Thoracic aorta (tissue), 2 donors: ENCODE results near the gene LRRC4. TPM values are rescaled to one million over a fixed set of nuclear protein-coding genes. Genes with fewer than 3 reads are reported as not detected.

Experiments
- ATAC-seq: fragments of 150-250 bp; one replicate; pipeline ENCODE4 v1.8.0; 2017; ENCODE audit warnings: low read depth; ENCODE audit not compliant: insufficient number of reproducible peaks, low FRiP score
- DNase-seq: peaks from one replicate; pipeline ENCODE4 v3.0.0-alpha.2; 2020; ENCODE audit warnings: low spot score
- H3K27ac ChIP-seq, 2 donors: fragments of 200-600 bp; sonication (generic); 1 replicate in 1 of 2; 2 replicates in 1 of 2; pipeline ENCODE4 v1.5.1; 2016; ENCODE audit warnings: mild to moderate bottlenecking in 2 of 2, moderate library complexity in 2 of 2
- H3K27me3 ChIP-seq: fragments of 200-600 bp; sonication (generic); replicated peaks from 2 replicates; pipeline ENCODE4 v1.6.0; 2016; ENCODE audit warnings: mild to moderate bottlenecking; ENCODE audit not compliant: insufficient read depth
- H3K36me3 ChIP-seq: fragments of 200-600 bp; sonication (generic); one replicate; pipeline ENCODE4 v1.5.1; 2016
- H3K4me1 ChIP-seq, 2 donors: fragments of 200-600 bp; sonication (generic); 1 replicate in 1 of 2; 2 replicates in 1 of 2; pipeline versions ENCODE4 v1.5.1 to v1.6.0; 2016; ENCODE audit warnings: low read depth in 2 of 2, mild to moderate bottlenecking in 1 of 2; ENCODE audit not compliant: control insufficient read depth in 1 of 2
- H3K4me3 ChIP-seq: fragments of 200-600 bp; sonication (generic); 2 replicates; pipeline ENCODE4 v1.5.1; 2016; ENCODE audit warnings: mild to moderate bottlenecking
- H3K9me3 ChIP-seq: fragments of 200-600 bp; sonication (generic); 2 replicates; pipeline ENCODE4 v1.5.1; 2016
- CTCF ChIP-seq: fragments of 200-600 bp; sonication (generic); IDR thresholded peaks from one replicate; pipeline ENCODE4 v1.5.1; 2019; ENCODE audit warnings: antibody characterized with exemption
- total RNA-seq, 2 donors: library from RNA; depleted of rRNA; stranded (reverse); fragments of >200 nt; gene quantifications; one replicate each; pipeline versions ENCODE4 v1.1.0 to v1.2.3, GENCODE V29; 2016

LRRC4 gene
- total RNA-seq, 2 donors from 2014 or later = 0.85 to 2.2 TPM

GRCh38 chr7:128017460-128017859, 13.8 kb downstream of the LRRC4 start:
- Histone ChIP-seq H3K4me3 (no peak overlapping the region), H3K9me3 (no peaks in the 10 kb centered on the region), H3K36me3 (peaks cover 11% of the 10 kb centered on the region), H3K4me1 (no peaks in the 10 kb centered on the region), H3K27ac (no peak overlapping the region), H3K27me3 (no peaks in the 10 kb centered on the region)
- TF ChIP-seq CTCF = no peak
- ATAC-seq (no peak), DNase-seq (no peak)

- Histone ChIP-seq H3K4me3 (no peak overlapping the region), H3K9me3 (no peaks in the 10 kb centered on the region), H3K27me3 (no peaks in the 10 kb centered on the region), H3K36me3 (no peaks in the 10 kb centered on the region), H3K27ac (no peak overlapping the region), H3K4me1 (peaks cover 0 to 9% of the 10 kb centered on the region in 2 donors)
- ATAC-seq = no peak
- no peak for DNase-seq
- no peak for TF ChIP-seq CTCF
These were observed 16.4 kb downstream of the LRRC4 start for GRCh38 chr7:128014811-128015210.

DNA sequence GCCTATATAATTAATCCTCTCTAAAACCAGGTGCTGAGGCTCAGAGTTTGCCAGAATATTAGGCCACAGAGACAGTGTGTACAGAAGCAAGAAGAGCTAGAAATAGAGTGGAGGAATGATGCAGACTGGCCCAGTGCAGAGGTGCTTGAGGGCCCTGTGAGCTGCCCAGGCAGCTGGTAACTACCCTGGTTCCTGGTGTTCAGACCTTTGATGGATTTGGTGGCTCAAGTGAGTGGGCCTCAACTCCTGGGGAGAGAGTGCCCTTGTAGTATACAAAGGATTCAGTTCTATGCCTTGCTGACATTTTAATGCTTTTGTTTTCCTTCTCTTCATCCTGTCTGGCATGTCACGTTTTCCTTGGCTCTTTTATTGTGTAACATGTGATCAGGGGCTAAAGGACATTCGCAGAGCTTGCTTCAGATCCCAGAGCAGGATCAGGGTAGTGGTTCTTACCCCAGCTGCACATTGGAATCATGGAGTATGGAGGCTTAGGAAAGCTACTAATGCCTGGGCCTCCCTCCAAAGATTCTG, 20.0 kb downstream of the LRRC4 start:
- H3K36me3 ChIP-seq = no peaks in the 10 kb centered on the region
- no peak overlapping the region for H3K27ac ChIP-seq
- TF ChIP-seq CTCF = no peak
- H3K9me3 ChIP-seq = no peaks in the 10 kb centered on the region
- DNase-seq (no peak), ATAC-seq (no peak)
- H3K4me1 ChIP-seq = peaks cover 0 to 9% of the 10 kb centered on the region in 2 donors
- no peak overlapping the region for H3K4me3 ChIP-seq
- H3K27me3 ChIP-seq = no peaks in the 10 kb centered on the region

DNA sequence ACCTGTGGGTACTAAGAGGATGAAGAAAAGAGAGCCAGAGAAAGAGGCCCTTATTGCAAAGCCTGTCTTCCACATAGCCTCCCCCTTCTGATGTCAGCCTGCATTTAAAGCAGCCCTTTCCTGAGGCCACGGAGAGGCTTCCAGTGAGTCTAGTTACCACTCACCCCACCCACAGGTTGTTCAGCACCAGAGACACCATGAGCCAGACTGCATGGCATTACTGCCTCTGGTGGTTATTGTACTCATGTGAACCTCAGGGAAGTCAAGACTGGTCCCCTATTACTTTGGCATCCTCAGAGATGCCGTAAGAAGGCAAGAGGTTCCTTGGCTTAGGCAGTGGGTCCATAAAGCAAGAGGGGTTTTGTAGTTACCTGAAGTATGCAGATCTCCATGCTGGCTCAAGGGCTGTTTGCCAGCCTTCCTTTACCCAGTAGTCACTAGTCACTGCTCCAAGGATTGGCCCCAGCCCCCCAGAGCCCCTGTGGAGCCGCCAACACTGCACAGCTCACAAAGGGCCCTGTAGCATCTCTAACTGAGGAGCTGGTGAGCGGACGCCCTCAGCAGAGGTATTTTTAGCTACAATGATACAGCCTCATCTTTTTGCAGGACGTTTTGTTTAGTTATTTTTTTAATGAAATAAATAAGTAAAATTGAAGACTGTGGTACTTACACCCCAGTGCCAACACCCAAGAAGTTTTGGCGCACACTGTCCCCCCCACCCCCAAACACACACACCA, 20.7 kb downstream of the LRRC4 start:
- peaks cover 0 to 9% of the 10 kb centered on the region in 2 donors for H3K4me1 ChIP-seq
- no peaks in the 10 kb centered on the region for H3K9me3 ChIP-seq
- no peaks in the 10 kb centered on the region for H3K36me3 ChIP-seq
- TF ChIP-seq CTCF = no peak
- no peak overlapping the region for H3K27ac ChIP-seq
- no peak overlapping the region for H3K4me3 ChIP-seq
- DNase-seq = no peak
- H3K27me3 ChIP-seq = no peaks in the 10 kb centered on the region
- ATAC-seq = no peak

DNA sequence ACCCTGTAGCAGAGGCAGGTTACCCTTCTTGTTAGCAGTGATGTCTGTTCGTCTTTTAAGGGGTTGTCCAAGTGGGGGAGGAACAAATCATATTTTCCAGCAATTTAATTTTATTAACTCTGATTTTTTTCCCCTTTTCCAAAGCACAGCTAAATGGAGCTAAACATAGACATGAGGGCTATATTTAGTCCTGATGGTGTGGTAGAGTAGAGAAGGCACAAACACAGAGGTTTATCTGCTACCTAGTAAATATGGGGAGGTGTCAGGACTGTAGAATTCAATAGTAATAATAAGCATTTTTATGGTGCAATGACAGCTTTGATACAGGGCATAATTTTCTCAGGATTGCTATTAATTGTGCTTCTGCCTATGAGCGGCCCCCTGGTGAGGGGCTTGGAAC, 22.5 kb downstream of the LRRC4 start:
- ATAC-seq = no peak
- Histone ChIP-seq H3K4me3 (no peak overlapping the region), H3K36me3 (no peaks in the 10 kb centered on the region), H3K9me3 (no peaks in the 10 kb centered on the region), H3K27ac (no peak overlapping the region), H3K27me3 (no peaks in the 10 kb centered on the region), H3K4me1 (peaks cover 0 to 9% of the 10 kb centered on the region in 2 donors)
- DNase-seq = no peak
- no peak for TF ChIP-seq CTCF
